ENCODE measurements around the gene PCP2.

Gene PCP2

GRCh38 chr19:7618771-7619510, 14.6 kb downstream of the PCP2 start:
- no peak for DNase-seq

GRCh38 chr19:7618348-7618747, 15.2 kb downstream of the PCP2 start:
- DNase-seq, result no peak

GRCh38 chr19:7617735-7618134, 15.8 kb downstream of the PCP2 start:
- DNase-seq, result no peak

- DNase-seq, result no peak
Measured at GRCh38 chr19:7617172-7617571, 16.3 kb downstream of the PCP2 start.

GRCh38 chr19:7614859-7615741, 18.4 kb downstream of the PCP2 start:
- no peak for DNase-seq

- no peak for DNase-seq
Measured at GRCh38 chr19:7612282-7613274, 20.9 kb downstream of the PCP2 start.

GRCh38 chr19:7611541-7612279, 21.8 kb downstream of the PCP2 start:
- DNase-seq, result no peak

GRCh38 chr19:7610491-7611240, 22.9 kb downstream of the PCP2 start:
- DNase-seq, result no peak

GRCh38 chr19:7607874-7608560, 25.5 kb downstream of the PCP2 start:
- no peak for DNase-seq

GRCh38 chr19:7607212-7607873, 26.2 kb downstream of the PCP2 start:
- DNase-seq, result no peak

GRCh38 chr19:7606289-7606688, 27.2 kb downstream of the PCP2 start:
- no peak for DNase-seq

- DNase-seq, result no peak
Measured at GRCh38 chr19:7605490-7606222, 27.9 kb downstream of the PCP2 start.

GRCh38 chr19:7603919-7604318, 29.6 kb downstream of the PCP2 start:
- no peak for DNase-seq

GRCh38 chr19:7602935-7603497, 30.5 kb downstream of the PCP2 start:
- DNase-seq, result no peak

GRCh38 chr19:7602240-7602934, 31.1 kb downstream of the PCP2 start:
- peak; percentile 39 for DNase-seq

- no peak for DNase-seq
Measured at GRCh38 chr19:7600721-7601120, 32.8 kb downstream of the PCP2 start.

- DNase-seq, result no peak
Measured at GRCh38 chr19:7598180-7598579, 35.3 kb downstream of the PCP2 start.

GRCh38 chr19:7597689-7598088, 35.8 kb downstream of the PCP2 start:
- no peak for DNase-seq

Measured in DMS79 (cell line).